GM19452 (cell line): Measurements from ENCODE around the gene GBP1.
"Not testable (repeated sequence)": the region's sequence is repeated elsewhere in the genome, so short reads cannot be mapped to it uniquely, and the experiment has no call there.

ENCODE experiments used
- ATAC-seq: cut with Tn5 transposase; IDR thresholded peaks from one replicate; pipeline ENCODE4 v1.9.1; 2021; ENCODE audit not compliant: unreplicated experiment

Gene GBP1

DNA sequence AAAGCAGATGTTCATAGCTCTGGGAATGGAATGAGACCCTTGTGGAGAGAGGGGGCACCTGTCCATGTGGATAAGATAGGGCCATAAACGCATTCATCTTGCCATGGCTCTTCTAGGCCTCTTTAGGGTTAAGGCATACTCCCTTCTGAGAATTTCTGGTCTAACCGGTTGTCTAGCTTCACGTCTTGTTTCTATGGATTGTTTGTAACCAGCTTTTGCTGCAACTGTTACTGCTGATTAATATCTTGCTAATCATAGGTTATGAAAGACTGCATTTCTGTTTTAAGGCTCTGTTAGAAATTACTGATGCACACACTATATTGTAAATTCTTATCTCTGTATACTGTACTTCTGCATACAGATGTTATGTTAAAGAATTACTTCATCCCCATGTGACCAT is 46.7 kb downstream of the GBP1 start:
- ATAC-seq = not testable (repeated sequence)

DNA sequence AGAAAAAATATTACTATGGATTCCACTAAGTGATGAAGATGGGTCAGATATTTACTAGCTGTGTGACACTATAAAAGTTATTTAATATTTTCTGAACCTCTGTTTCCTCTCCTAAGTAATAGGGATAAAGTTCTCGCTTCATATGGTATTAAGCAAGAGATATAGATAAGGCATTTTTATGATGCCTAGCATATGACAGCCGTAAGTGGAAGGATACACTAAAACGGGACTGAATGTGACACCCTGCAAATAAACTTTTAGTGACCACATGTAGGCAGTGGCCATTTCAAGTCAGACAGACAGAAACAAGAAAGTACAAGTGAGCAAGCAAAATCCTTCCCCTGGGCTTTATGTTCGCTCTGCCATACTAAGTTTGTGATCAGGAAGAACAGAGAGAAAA is 56.5 kb downstream of the GBP1 start:
- no peak for ATAC-seq

DNA sequence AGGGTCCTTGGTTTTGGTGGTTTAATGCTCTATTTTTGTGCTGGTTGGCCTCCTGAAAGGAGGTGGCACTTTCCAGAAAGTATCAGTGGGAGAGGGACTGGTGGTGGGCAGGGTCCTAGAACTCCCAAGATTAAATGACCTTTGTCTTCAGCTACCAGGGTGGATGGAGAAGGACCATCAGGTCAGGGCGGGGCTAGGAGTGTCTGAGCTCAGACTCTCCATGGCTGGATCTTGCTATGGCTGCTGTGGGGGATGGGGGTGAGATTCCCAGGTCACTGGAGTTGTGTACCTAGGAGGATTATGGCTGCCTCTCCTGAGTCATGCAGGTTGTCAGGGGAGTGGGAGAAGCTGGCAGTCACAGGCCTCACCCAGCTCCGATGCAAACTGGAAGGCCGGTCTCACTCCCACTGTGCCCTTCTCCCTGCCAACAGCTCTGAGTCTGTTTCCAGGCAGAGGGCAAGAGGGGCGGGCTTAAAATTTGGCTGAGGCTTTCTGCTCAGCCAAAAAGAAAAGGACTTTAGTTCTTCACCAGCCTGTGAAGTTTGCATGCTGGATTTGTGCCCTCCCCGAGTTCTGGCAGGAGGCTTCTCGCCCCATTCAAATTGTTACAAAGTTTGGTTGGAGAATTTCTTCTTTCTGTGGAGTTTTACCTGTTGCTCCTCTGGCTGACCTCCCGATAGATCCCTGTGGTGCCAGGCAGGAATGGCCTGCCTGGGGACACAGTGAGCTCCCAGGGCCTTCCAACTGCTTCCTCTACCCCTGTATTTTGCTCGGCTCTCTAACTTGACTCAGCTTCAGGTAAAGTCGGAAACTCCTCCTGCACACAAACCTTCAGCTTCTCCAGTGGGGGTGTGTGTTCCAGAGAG is 59.5 kb downstream of the GBP1 start:
- no peak for ATAC-seq
